GM12873 (cell line): ENCODE results near the gene ACTRT2.

ENCODE experiments used
- CTCF ChIP-seq: IDR thresholded peaks from 2 replicates; pipeline ENCODE4 v1.5.1; 2012; ENCODE audit warnings: low read depth, mild to moderate bottlenecking, moderate library complexity, low read length, control low read depth; ENCODE audit not compliant: insufficient read depth; ENCODE audit errors: missing control alignments

The ACTRT2 gene

DNA sequence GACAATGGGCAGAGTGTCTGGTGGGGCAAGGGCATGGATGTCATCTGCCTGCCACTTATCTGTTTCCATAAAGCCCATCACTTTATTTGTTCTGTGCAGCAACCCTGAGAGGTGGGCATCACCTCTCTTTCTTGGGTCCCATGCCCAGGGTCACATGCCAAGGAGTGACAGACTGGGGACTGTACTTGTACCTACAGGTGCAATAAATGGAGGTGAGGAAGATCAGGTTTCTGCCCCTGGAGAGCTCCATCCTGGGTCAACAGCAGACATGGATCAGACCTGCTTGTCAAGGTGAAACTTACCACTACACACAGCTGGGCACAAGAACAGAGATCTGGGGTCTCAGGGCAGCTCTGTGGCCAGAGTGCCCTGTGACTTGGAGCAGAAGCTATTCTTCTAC lies 29.3 kb downstream of the ACTRT2 start:
- no peak for TF ChIP-seq CTCF

DNA sequence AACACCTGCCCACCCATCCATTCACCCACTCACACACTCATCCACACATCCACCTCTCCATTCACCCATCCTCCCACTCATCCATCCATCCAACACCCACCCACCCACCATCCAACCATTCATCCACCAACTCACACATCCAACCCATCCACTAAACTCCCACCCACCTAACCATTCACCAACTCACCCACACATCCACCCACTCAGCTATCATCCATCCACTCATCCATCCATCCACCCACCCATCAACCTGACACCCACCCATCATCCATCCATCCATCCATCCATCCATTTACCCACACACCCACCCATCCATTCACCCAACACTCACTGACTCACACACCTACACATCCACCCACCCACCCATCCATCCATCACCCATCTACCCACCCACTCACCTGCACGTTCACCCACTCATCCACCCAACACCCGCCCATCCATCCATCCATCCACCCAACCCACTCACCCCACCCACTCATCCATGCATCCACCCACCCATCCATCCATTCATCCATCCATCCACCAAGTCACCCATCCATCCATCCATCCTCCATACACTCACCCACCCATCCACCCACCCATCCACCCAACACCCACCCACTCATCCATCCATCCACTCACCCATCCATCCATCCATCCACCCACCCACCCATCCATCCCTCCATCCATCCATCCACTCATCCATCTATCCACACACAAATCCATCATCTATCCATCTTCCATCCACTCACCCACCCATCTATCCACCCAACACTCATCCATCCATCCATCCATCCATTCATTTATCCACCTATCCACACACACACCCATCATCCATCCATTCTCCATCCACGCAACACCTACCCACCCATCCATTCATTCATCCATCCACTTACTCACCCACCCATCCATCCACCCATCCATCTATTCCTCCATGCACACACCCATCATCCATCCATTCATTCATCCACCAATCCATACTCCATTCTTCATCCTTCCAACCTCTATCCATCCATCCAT lies 30.3 kb downstream of the ACTRT2 start:
- no peak for TF ChIP-seq CTCF

- no peak for TF ChIP-seq CTCF
Measured at GRCh38 chr1:3052501-3052900, 31.2 kb downstream of the ACTRT2 start.

DNA sequence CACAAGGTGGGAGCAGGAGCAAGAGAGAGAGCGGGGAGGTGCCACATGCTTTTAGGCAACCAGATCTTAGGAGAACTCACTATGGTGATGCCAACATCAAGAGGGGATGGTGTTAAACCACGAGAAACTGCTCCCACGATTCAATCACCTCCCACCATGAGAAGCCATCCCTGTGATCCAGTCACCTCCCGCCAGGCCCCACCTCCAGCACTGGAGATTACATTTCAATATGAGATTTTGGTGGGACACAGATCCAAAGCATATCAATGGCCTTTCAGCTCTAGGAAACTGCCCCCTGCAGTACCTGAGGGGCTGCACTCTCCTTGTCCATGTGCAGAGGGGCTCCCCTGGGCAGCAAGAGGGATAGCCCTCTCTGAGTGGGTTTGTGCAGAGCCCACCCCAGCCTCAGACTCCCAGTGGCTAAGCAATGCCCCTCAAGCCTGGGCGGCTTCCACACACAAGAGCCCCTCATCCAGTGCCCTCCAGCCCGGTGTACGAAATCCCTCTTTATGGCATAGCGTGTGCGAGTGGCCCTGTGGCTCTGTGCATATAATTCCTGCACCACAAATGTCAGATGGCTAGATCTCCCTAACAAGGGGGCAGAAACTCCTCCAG lies 32.2 kb downstream of the ACTRT2 start:
- TF ChIP-seq CTCF: no peak

GRCh38 chr1:3053986-3054385 lies 32.7 kb downstream of the ACTRT2 start:
- no peak for TF ChIP-seq CTCF

DNA sequence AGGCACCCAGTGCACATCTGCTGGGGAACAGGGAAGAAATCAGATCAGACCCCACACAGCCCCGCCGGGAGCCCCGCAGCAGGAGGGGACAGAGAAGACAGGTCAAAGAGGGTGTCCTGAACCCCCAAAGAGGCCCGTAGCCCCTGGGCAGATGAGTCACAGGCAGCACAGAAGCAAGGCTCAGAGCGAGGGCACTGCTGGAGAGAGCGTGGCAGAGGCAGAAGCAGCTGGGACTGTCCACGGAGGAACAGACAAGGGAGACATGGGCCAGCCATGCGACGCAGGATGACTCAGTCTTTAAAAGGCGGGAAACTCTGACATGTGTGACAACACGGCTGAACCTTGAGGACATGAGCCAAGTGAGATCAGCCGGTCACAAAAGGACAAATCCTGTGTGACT lies 33.2 kb downstream of the ACTRT2 start:
- no peak for TF ChIP-seq CTCF

DNA sequence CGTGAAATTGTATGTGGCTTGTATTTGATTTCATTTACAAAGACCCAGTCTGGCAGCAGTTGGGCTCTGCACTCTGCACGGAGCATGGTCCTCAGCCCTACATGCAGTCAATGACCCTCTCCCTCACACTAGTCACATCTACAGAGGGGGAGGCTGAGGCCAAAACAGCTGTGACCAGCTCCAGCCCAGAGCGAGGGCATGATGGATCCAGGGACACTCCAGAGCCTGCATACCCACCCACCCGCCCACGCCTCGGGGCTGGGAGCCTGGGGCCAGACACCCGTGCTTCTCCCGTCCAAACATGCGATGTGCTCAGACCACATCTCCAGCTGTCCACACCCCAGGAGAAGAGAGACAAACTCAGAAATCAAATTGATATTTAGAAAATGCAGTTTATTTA lies 33.8 kb downstream of the ACTRT2 start:
- TF ChIP-seq CTCF: no peak
